ENCODE data around the gene ABCC11. TPM values are rescaled to one million over a fixed set of nuclear protein-coding genes. Genes with fewer than 3 reads are reported as not detected.

ABCC11 gene
- polyA plus RNA-seq, 1 donor from 2014 or later, result not detected

DNA sequence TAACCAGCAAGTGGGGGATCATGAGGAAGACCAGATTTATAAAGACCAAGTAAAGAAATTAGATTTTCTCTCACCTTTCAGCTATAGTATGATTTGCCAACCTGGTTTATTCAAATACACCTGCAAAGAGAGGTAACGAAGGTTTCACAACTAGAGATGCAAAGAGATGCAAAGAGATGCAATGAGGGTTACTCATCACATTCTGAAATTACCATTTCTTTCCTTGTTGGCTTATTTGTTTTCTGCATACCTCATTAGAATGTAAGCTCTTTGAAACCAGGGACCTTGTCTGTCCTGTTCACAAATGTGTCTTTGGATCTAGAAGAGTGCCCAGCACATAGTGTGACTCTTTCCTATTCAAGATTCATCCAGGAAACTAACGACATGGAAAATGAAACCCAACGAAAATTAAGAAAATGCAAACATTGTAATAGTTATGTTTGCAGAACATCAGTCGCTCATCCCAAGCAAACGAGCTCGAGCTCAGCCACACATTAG, 12.2 kb downstream of the ABCC11 start:
- no peak overlapping the region for H3K27ac Mint-ChIP-seq

DNA sequence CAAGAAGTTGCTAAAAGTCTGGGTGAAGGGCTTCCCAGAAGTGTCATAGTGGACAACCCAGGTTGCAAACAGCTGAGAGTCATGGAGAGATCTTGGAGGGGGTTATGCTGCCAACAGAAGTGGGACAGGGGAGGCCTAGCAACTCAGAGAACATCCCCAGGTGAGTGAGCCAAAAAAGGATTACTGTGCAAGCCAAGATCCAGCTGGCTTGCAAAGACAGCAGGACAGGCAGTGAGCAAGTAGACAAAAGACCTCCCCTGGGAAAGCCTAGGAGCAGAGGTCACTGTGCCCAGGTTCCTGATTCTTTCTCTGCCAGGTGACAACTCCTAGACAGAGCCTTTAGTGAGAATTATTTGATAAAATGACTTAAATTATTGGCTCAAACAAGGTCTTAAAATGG, 12.7 kb downstream of the ABCC11 start:
- Mint-ChIP-seq H3K36me3 (peaks cover 3% of the 10 kb centered on the region), H3K4me3 (no peak overlapping the region), H3K27ac (no peak overlapping the region), H3K27me3 (peaks cover 3% of the 10 kb centered on the region), H3K4me1 (peaks cover 0 to 1% (median 0%) of the 10 kb centered on the region in 3 donors), H3K9me3 (no peaks in the 10 kb centered on the region)

More for the DNA sequence above, 12.2 kb downstream of the ABCC11 start:
- Mint-ChIP-seq H3K4me1 (peaks cover 0 to 1% (median 0%) of the 10 kb centered on the region in 3 donors), H3K27me3 (no peaks in the 10 kb centered on the region), H3K36me3 (peaks cover 3% of the 10 kb centered on the region), H3K9me3 (peaks cover 0 to 4% (median 0%) of the 10 kb centered on the region in 3 donors), H3K4me3 (peak overlapping the region in 1 of 4 donors; percentile 29)

DNA sequence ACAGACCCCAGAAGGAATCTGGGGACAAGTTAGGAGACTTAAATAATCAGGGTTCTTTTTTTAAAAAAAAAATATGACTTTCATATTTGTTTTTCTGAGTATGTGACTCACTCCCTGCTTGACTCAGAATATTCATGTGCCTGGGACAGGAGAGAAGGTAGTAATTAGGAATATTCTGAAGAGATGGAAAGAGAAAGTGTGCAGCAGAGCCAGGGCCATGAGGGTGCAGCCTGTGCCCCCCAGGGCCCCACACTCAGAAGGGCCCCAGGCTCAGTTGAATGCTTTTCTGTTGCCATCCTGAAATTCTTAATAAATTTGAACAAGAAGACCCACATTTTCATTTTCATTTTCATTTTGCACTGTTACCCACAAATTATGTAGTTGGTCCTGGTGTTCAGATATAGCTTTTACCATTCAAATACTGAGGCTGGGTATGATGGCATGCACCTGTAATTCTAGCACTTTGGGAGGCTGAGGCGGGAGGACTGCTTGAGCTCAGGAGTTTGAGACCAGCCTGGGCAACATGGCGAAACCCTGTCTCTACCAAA, 14.8 kb downstream of the ABCC11 start:
- Mint-ChIP-seq H3K4me1 (no peaks in the 10 kb centered on the region), H3K36me3 (peaks cover 2% of the 10 kb centered on the region), H3K27me3 (peaks cover 3% of the 10 kb centered on the region), H3K4me3 (no peak overlapping the region), H3K9me3 (no peaks in the 10 kb centered on the region), H3K27ac (no peak overlapping the region)

DNA sequence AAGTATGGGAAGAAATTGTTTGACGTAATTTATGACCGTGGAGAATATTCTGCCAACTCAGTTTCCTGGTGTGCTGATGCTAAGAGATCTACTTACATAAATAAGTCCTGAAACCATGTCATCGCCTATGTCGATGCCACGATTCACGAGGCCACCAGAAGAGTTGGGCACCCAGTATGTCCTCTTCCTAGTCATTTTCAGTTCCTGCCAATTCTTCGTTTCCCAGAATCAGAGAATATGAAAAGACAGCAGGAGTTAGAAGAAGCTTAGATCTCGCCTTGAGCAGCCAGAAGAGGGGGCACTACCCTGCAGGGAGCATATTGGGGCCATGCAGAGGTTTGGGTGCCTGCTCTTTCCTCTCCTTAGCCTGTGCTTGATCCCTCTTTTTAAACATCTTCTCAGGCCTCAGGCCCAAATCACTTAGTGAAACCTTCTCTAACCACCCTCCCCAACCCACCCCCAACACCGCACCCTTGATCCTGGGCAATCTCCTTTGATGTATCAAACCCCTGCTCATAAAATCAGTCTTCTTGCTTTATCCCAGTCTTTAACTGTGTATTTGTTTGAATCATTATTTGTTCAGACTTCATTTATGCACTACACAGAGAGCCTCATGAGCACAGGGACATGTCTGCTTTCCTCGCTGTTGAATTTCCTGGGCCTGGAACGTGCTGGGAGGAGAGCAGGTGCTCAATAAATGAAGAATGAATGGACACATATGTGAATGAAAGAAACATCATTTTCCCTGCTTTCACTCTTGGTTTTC, 15.4 kb downstream of the ABCC11 start:
- Mint-ChIP-seq H3K4me1 (no peaks in the 10 kb centered on the region), H3K9me3 (no peaks in the 10 kb centered on the region), H3K27ac (peak overlapping the region in 1 of 3 donors; percentile 44), H3K4me3 (no peak overlapping the region), H3K27me3 (peaks cover 3% of the 10 kb centered on the region), H3K36me3 (peaks cover 2% of the 10 kb centered on the region)

DNA sequence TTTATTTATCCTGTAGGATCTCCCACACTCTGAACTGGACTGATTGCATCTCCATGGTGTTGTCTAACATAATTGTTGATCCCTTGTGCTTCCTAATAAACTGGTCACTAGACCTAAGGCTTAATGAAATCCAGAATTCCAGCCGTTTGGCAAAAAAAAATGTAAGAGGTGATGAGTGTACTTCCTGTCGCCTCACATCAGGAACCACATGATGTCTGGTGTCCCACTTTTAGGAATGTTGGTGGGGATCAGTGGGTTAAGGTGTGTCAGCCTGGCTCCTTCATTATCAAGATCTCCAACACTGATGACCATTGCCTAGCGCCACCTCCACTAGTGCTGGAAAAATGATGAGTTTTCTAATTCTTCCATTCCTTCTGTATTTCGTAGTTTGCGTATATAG, 21.9 kb downstream of the ABCC11 start:
- no peaks in the 10 kb centered on the region for H3K9me3 Mint-ChIP-seq
- H3K4me3 Mint-ChIP-seq, result no peak overlapping the region
- no peak overlapping the region for H3K27ac Mint-ChIP-seq
- no peaks in the 10 kb centered on the region for H3K4me1 Mint-ChIP-seq
- H3K36me3 Mint-ChIP-seq, result no peaks in the 10 kb centered on the region
- peaks cover 8% of the 10 kb centered on the region for H3K27me3 Mint-ChIP-seq

DNA sequence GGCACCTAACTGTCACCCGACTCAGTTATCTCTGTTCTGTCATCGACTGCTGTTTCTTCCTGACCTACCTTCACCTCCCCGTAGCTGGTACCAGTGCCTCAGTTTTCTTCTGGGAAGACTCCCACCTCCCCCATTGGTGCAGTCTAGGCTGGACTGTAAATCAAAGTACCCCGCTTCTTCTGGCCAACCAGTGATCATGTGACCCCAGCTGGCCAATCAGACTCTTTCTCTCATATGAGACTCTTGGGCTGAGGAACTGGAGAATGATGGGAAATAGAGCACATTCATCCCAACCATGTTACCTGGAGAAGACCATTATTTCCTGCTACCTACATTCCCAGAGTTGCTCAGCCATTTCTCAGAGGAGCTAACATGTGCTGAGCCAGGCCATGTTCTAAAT, 23.8 kb downstream of the ABCC11 start:
- H3K36me3 Mint-ChIP-seq, result peaks cover 2% of the 10 kb centered on the region
- peaks cover 5% of the 10 kb centered on the region for H3K27me3 Mint-ChIP-seq
- no peaks in the 10 kb centered on the region for H3K9me3 Mint-ChIP-seq
- no peak overlapping the region for H3K4me3 Mint-ChIP-seq
- H3K4me1 Mint-ChIP-seq, result no peaks in the 10 kb centered on the region
- H3K27ac Mint-ChIP-seq, result no peak overlapping the region

DNA sequence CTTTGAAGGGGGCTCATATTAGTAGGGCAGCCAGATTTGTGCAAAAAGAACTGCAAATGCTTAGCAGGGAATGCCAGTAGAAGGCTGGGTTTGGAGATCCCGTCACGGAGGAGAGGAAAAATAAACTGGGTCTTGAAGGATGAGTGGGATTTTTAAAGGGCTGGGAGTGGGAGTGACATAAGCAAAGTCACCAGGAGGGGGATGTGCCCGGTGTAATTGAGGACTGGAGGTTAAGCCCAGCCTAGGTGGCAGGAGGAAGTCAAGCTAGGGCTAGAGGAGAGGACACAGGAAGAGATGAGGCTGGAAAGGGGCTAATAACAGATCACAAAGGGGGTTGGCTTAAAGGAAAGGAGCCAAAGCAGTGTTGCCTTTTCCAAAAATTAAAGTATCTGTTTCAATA, 26.4 kb downstream of the ABCC11 start:
- Mint-ChIP-seq H3K4me3 (no peak overlapping the region), H3K9me3 (no peaks in the 10 kb centered on the region), H3K4me1 (no peaks in the 10 kb centered on the region), H3K27ac (no peak overlapping the region), H3K27me3 (peaks cover 4% of the 10 kb centered on the region), H3K36me3 (peaks cover 2% of the 10 kb centered on the region)

DNA sequence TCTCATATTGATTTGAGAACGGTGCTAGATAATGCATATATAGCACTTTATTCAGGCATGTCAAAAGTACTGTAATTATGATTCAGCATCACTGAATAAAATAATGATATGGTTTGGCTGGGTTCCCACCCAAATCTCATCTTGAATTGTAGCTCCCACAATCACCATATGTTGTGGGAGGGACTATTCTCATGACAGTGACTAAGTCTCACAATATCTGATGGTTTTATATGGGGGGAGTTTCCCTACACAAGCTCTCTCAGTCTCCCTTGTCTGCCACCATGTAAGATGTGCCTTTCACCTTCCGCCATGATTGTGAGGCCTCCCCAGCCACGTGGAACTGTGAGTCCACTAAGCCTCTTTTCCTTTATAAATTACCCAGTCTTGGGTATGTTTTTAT, 28.9 kb downstream of the ABCC11 start:
- no peak overlapping the region for H3K27ac Mint-ChIP-seq
- H3K36me3 Mint-ChIP-seq, result peaks cover 2% of the 10 kb centered on the region
- H3K4me3 Mint-ChIP-seq, result no peak overlapping the region
- no peaks in the 10 kb centered on the region for H3K9me3 Mint-ChIP-seq
- H3K4me1 Mint-ChIP-seq, result no peaks in the 10 kb centered on the region
- peaks cover 5% of the 10 kb centered on the region for H3K27me3 Mint-ChIP-seq

DNA sequence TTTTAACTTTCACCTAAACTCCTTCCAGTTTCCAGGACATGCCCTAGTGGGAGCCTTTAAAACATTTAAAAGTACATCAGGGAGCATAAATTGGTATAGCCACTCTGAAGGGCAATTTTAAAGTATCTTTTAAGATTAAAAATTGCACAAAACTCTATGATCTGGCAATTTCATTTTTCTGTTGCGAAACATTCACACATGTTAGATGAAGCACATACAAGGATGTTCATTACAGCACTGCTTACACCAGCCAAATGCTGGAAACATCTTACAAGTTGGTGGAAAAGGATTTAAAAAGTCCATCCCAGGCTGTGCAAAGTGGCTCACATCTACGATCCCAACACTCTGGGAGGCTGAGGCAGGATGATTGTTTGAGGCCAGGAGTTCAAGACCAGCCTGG, 29.6 kb downstream of the ABCC11 start:
- peaks cover 2% of the 10 kb centered on the region for H3K36me3 Mint-ChIP-seq
- H3K4me3 Mint-ChIP-seq, result no peak overlapping the region
- H3K27me3 Mint-ChIP-seq, result peaks cover 5% of the 10 kb centered on the region
- H3K4me1 Mint-ChIP-seq, result no peaks in the 10 kb centered on the region
- no peaks in the 10 kb centered on the region for H3K9me3 Mint-ChIP-seq
- H3K27ac Mint-ChIP-seq, result no peak overlapping the region

DNA sequence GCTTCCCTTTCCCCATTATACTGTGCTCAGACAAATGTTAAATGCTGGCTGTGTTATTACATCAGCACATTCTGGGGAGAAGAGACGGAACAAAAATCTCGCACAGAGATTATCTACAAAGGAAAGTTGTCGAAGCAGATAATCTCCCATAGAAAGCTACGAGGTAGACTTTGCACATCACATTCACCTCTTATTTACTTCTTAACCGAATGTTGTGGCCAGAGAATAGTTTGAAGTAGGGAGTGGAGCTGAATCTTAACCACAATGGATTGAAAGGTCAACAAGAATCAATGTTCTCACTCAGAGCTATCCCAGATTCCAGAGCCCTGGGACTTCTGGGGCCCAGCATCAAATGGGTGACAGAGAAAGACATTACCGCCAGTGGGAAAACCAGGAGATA, 31.6 kb downstream of the ABCC11 start:
- Mint-ChIP-seq H3K9me3 (no peaks in the 10 kb centered on the region), H3K36me3 (peaks cover 2% of the 10 kb centered on the region), H3K27me3 (peaks cover 7% of the 10 kb centered on the region), H3K4me1 (no peaks in the 10 kb centered on the region), H3K27ac (no peak overlapping the region), H3K4me3 (peak overlapping the region in 1 of 4 donors; percentile 9)

DNA sequence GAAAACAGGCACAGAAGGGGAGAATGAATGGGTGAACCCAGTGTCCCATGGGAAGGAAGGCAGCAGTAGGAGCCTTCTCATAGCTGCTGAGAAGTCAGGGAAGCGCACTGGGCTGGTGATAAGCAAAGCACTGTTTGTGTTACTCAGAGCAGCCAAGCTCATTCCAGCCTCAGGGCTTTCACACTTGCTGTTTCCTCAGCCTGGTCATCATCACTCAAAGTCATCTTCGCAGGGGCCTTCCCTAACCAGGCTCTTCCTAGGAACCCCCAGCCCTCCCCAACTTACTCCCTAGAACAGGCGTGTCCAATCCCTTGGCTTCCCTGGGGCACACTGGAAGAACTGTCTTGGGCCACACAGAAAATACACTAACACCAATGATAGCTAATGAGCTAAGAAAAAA, 35.3 kb downstream of the ABCC11 start:
- Mint-ChIP-seq H3K27me3 (peaks cover 7% of the 10 kb centered on the region), H3K4me3 (no peak overlapping the region), H3K9me3 (no peaks in the 10 kb centered on the region), H3K27ac (no peak overlapping the region), H3K36me3 (no peaks in the 10 kb centered on the region), H3K4me1 (no peaks in the 10 kb centered on the region)

DNA sequence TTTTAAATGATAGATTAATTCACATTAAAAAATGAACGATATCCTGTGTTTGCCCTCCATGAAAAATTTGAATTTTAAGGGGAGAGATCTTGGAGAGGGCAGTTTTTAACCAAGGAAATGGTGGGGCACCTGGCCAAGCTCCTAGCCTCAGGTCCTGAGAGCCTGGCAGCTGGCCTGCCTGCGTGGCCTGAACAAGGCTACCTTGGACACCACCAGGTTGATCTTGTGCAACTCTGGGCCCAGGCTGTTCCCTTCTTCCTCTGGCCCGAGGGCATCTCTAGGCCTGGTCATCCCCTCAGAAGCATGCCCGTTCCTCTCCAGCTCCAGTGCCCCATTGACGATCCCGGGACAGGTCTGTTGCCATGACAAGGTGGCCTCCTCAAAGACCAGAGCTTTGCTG, 36.6 kb downstream of the ABCC11 start:
- no peak overlapping the region for H3K4me3 Mint-ChIP-seq
- no peak overlapping the region for H3K27ac Mint-ChIP-seq
- no peaks in the 10 kb centered on the region for H3K9me3 Mint-ChIP-seq
- H3K27me3 Mint-ChIP-seq, result peaks cover 6% of the 10 kb centered on the region
- peaks cover 0 to 2% (median 0%) of the 10 kb centered on the region in 3 donors for H3K4me1 Mint-ChIP-seq
- peaks cover 2% of the 10 kb centered on the region for H3K36me3 Mint-ChIP-seq

DNA sequence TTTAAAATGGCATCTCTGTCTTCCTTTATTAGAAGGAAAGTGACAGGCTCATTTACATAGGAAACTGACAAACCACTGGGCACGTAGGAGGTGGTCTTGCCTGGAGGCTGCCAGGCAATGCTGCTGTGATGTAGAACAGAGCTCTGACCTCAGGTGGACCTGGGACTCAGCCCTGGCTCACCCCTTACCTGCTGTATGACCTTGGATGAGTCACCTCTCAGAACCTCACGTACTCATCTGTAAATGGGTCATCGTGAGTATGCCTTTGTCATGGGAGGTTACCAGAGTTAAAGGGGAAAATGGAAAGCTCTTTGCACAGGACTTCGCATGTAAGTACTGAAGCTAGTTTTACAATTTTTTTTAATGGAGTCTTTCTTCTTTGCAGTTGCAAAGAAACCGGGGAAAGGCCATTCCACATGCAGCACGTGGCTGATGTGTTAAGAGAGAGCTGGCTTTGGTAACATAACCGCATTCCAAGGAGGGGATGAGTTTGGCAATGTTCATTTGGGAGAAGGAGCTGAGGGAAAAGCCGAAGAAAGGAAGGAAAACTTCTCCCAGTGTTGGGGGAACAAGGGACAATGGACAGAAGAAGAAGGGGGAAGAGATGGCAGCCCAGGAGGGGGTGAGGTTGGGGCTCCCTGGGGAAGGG, 40.6 kb downstream of the ABCC11 start:
- H3K27me3 Mint-ChIP-seq, result peaks cover 12% of the 10 kb centered on the region
- H3K36me3 Mint-ChIP-seq, result peaks cover 2% of the 10 kb centered on the region
- H3K4me3 Mint-ChIP-seq, result peak overlapping the region in 1 of 4 donors; percentile 4
- no peak overlapping the region for H3K27ac Mint-ChIP-seq
- H3K9me3 Mint-ChIP-seq, result no peaks in the 10 kb centered on the region
- peaks cover 0 to 2% (median 0%) of the 10 kb centered on the region in 3 donors for H3K4me1 Mint-ChIP-seq

DNA sequence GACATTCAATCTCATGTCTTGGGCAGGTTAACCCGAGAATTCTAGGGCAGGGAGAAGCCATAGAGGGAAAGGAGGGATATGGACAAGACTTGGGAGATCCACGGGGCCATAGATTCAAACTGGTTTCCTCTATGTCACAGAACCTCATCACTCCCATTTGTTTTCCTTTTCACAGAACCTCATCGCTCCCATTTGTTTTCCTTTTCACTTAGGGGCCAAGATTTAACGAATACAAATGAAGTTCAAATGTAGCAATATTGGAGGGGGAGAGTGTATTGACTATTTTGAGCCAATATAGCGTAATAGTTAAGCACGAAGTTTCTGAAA, 42.6 kb downstream of the ABCC11 start:
- Mint-ChIP-seq H3K36me3 (peaks cover 2% of the 10 kb centered on the region), H3K27ac (no peak overlapping the region), H3K4me3 (no peak overlapping the region), H3K27me3 (peaks cover 14% of the 10 kb centered on the region), H3K4me1 (peaks cover 0 to 2% (median 0%) of the 10 kb centered on the region in 3 donors), H3K9me3 (no peaks in the 10 kb centered on the region)

DNA sequence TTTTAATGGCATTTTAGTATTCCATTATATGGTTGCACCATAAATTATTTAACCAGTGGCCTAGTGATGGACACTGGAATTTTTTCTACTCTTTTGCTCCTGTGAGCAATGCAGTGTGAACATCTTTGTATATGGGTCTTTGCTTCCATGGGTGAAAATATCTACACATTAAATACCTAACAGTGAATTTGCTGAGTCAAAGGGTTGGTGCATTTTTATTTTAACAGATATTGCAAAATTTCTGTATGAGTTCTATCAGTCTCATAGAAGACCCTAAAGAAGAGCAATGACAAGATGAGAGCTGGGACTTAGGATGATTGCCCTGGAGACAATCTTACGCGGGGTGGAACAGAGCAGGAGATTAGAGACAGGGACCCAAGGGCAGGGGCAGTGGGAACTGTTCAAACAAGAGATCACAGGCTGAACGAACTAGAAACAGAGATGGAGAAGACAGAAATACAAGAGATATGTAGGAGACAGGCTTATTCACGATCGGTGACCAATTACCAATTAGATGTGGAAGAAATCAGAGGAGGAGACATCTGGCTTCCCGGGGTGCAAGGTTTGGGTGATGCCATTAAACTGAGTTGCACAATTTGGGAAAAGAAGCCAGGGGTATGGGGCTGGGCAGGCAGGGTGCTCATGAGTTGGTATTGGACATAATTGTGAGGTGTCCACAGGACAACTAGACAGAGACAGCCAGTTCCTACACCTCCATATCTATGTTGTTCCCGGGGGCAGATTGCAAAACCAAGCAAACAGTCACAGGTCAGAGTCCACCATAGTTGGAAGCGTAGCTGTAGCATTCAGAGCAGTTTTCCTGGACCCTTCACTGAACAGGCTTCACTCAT, 43.1 kb downstream of the ABCC11 start:
- no peak overlapping the region for H3K4me3 Mint-ChIP-seq
- H3K27ac Mint-ChIP-seq, result no peak overlapping the region
- peaks cover 0 to 2% (median 0%) of the 10 kb centered on the region in 3 donors for H3K4me1 Mint-ChIP-seq
- no peaks in the 10 kb centered on the region for H3K9me3 Mint-ChIP-seq
- peaks cover 2% of the 10 kb centered on the region for H3K36me3 Mint-ChIP-seq
- peaks cover 14% of the 10 kb centered on the region for H3K27me3 Mint-ChIP-seq

All from IgD-negative memory B cell (primary cell).